Measurements from ENCODE around the gene C9orf78. TPM values are rescaled to one million over a fixed set of nuclear protein-coding genes. Genes with fewer than 3 reads are reported as not detected.

Gene C9orf78
- total RNA-seq, 1 experiment from 2014 or later = 36.4 TPM

GRCh38 chr9:129875687-129876395 is 40.8 kb upstream of the C9orf78 start:
- Mint-ChIP-seq H3K27ac (no peak overlapping the region), H3K36me3 (peaks cover 2% of the 10 kb centered on the region; the same call in 1 of the 2 replicates), H3K27me3 (ENCODE audit: low read depth) (no peaks in the 10 kb centered on the region), H3K4me1 (no peaks in the 10 kb centered on the region), H3K4me3 (no peak overlapping the region), H3K9me3 (no peaks in the 10 kb centered on the region)
- POLR2A ChIA-PET = no interaction called here
- ATAC-seq = no peak
- no peak for DNase-seq (ENCODE audit: low spot score)
- TF ChIP-seq KAT7 (CRISPR knock-in tag; IDR thresholded peaks at IDR 0.05; ENCODE audit: borderline replicate concordance) (no peak), FOXK1 (CRISPR knock-in tag; IDR thresholded peaks at IDR 0.05) (no peak), E2F1 (CRISPR knock-in tag; IDR thresholded peaks at IDR 0.05) (no peak), FOXP4 (CRISPR knock-in tag; IDR thresholded peaks at IDR 0.05) (no peak), GABPB1 (CRISPR knock-in tag; IDR thresholded peaks at IDR 0.05) (no peak), E2F5 (CRISPR knock-in tag; IDR thresholded peaks at IDR 0.05) (no peak), RELA (CRISPR knock-in tag; IDR thresholded peaks at IDR 0.05; ENCODE audit: borderline replicate concordance) (no peak), PRDM15 (CRISPR knock-in tag; IDR thresholded peaks at IDR 0.05) (no peak), ATF6 (CRISPR knock-in tag; IDR thresholded peaks at IDR 0.05) (no peak), CREM (CRISPR knock-in tag; IDR thresholded peaks at IDR 0.05) (no peak), STAT6 (CRISPR knock-in tag; conservative IDR thresholded peaks at IDR 0.05; ENCODE audit: low read depth) (no peak), ZSCAN18 (CRISPR knock-in tag; IDR thresholded peaks at IDR 0.05) (no peak)
- CTCF ChIA-PET = interaction anchor here (1.0 kb wide), 3 partner anchors 9 to 47 kb away, joined by 3 to 5 read pairs (median 3); no protein-coding TSS in a partner anchor
